Fibroblast of mammary gland (primary cell): ENCODE results near the gene CMTM8.

Experiments
- DNase-seq: peaks from one replicate; pipeline ENCODE4 v3.0.0-alpha.2; 2010; ENCODE audit warnings: low read depth
- H3K4me3 ChIP-seq: 2 replicates; pipeline ENCODE4 v1.5.1; 2011; ENCODE audit warnings: low read depth, mild to moderate bottlenecking, low read length, moderate library complexity; ENCODE audit not compliant: control insufficient read depth
- TF ChIP-seq, protein P1 (sequence below): conservative IDR thresholded peaks from 2 replicates; pipeline ENCODE4 v1.5.1; 2011; ENCODE audit warnings: low read depth, low read length, inconsistent platforms; ENCODE audit not compliant: control insufficient read depth, insufficient read depth

Gene CMTM8

GRCh38 chr3:32284443-32285212, 46.1 kb downstream of the CMTM8 start:
- no peak overlapping the region for H3K4me3 ChIP-seq
- TF ChIP-seq, protein P1, sequence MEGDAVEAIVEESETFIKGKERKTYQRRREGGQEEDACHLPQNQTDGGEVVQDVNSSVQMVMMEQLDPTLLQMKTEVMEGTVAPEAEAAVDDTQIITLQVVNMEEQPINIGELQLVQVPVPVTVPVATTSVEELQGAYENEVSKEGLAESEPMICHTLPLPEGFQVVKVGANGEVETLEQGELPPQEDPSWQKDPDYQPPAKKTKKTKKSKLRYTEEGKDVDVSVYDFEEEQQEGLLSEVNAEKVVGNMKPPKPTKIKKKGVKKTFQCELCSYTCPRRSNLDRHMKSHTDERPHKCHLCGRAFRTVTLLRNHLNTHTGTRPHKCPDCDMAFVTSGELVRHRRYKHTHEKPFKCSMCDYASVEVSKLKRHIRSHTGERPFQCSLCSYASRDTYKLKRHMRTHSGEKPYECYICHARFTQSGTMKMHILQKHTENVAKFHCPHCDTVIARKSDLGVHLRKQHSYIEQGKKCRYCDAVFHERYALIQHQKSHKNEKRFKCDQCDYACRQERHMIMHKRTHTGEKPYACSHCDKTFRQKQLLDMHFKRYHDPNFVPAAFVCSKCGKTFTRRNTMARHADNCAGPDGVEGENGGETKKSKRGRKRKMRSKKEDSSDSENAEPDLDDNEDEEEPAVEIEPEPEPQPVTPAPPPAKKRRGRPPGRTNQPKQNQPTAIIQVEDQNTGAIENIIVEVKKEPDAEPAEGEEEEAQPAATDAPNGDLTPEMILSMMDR, result no peak
- DNase-seq, result no peak

DNA sequence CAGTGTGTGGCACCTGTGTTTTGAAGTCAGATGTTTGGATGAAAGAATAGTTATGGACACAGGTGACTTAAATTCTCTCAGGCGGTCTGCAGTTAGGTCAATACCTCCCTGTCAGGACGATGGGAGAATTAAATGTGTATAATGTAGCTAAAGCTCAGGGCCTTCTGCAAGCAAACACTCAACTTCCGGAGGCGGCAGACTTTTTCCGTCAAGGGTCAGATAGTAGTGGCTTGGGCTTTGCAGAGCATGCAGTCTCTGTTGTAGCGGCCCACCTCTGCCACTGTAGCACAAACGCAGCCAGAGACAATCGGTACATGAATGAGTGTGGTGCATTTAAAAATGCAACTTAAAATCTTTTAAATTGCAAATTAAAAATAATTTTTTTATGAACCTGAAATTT, 47.4 kb downstream of the CMTM8 start:
- no peak overlapping the region for H3K4me3 ChIP-seq
- TF ChIP-seq, protein P1, result no peak
- DNase-seq, result no peak

- TF ChIP-seq, protein P1, result no peak
- no peak for DNase-seq
- no peak overlapping the region for H3K4me3 ChIP-seq
Observed at GRCh38 chr3:32288819-32289218, 50.3 kb downstream of the CMTM8 start.

DNA sequence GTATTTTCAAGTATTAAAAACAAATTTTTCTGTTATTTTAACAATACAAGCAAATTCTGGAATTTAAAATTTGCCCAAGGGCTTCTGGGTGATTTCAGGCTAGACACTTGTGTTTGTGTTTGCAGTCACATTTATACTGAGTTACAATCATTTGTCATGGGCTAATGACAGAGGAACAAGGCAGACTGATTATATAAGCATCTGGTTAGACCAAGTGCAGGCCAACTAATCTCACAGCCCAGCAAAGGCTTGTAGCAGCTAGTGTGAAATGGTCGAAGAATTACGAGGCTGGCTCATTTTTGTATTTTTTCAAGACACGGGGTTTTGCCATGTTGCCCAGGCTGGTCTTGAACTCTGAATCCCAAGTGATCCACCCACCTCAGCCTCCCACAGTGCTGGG, 52.1 kb downstream of the CMTM8 start:
- TF ChIP-seq, protein P1, result no peak
- no peak for DNase-seq
- H3K4me3 ChIP-seq, result no peak overlapping the region

GRCh38 chr3:32292085-32292796, 53.8 kb downstream of the CMTM8 start:
- no peak for DNase-seq
- H3K4me3 ChIP-seq, result no peak overlapping the region
- TF ChIP-seq, protein P1, result no peak

GRCh38 chr3:32293903-32294302, 55.4 kb downstream of the CMTM8 start:
- DNase-seq, result no peak
- TF ChIP-seq, protein P1, result no peak
- no peak overlapping the region for H3K4me3 ChIP-seq
